Loucy (cell line): ENCODE measurements around the gene RBBP8.
A peak's percentile ranks its signal among the peaks of the same experiment; 100 is the strongest.

Source experiments
- H2AFZ ChIP-seq: fragments of 200-600 bp; sonication (generic); 2 replicates; pipeline ENCODE4 v1.6.0; 2016; ENCODE audit warnings: antibody characterized with exemption, mild to moderate bottlenecking, low read length, moderate library complexity
- H3F3A ChIP-seq: fragments of 200-600 bp; 2 replicates; pipeline ENCODE4 v1.6.0; 2016; ENCODE audit warnings: antibody characterized with exemption, low read depth, mild to moderate bottlenecking
- H3K27me3 ChIP-seq: fragments of 200-600 bp; sonication (generic); 2 replicates; pipeline ENCODE4 v1.6.1; 2014; ENCODE audit warnings: low read length, mild to moderate bottlenecking; ENCODE audit not compliant: insufficient read depth, poor library complexity, severe bottlenecking
- H3K36me3 ChIP-seq: fragments of 200-600 bp; sonication (generic); 2 replicates; pipeline ENCODE4 v1.6.1; 2016; ENCODE audit warnings: low read length; ENCODE audit not compliant: insufficient read depth
- H3K4me1 ChIP-seq: fragments of 200-600 bp; sonication (generic); 2 replicates; pipeline ENCODE4 v1.5.1; 2014; ENCODE audit warnings: low read length, mild to moderate bottlenecking; ENCODE audit not compliant: insufficient read depth, poor library complexity, severe bottlenecking
- H3K4me2 ChIP-seq: fragments of 200-600 bp; sonication (generic); 2 replicates; pipeline ENCODE4 v1.6.0; 2014; ENCODE audit warnings: antibody characterized with exemption, low read length, low read depth, mild to moderate bottlenecking; ENCODE audit not compliant: poor library complexity, severe bottlenecking
- H3K4me3 ChIP-seq: fragments of 200-600 bp; sonication (generic); 2 replicates; pipeline ENCODE4 v1.5.1; 2014; ENCODE audit warnings: low read length, mild to moderate bottlenecking, mixed read lengths; ENCODE audit not compliant: poor library complexity, severe bottlenecking
- H3K79me2 ChIP-seq: fragments of 200-600 bp; sonication (generic); 2 replicates; pipeline ENCODE4 v1.6.1; 2014; ENCODE audit warnings: low read length; ENCODE audit not compliant: insufficient read depth
- H3K9ac ChIP-seq: fragments of 200-600 bp; sonication (generic); 2 replicates; pipeline ENCODE4 v1.6.0; 2014; ENCODE audit warnings: mild to moderate bottlenecking, low read depth, low read length, moderate library complexity; ENCODE audit not compliant: poor library complexity, severe bottlenecking
- H3K9me2 ChIP-seq: fragments of 200-600 bp; sonication (generic); replicated peaks from 2 replicates; pipeline ENCODE4 v1.6.1; 2016; ENCODE audit warnings: low read depth, low read length, mixed read lengths
- H3K9me3 ChIP-seq: fragments of 200-600 bp; sonication (generic); 2 replicates; pipeline ENCODE4 v1.6.1; 2014; ENCODE audit warnings: mild to moderate bottlenecking, antibody characterized with exemption, low read length, low read depth; ENCODE audit not compliant: insufficient read depth
- H4K20me1 ChIP-seq: fragments of 200-600 bp; sonication (generic); 2 replicates; pipeline ENCODE4 v1.6.0; 2014; ENCODE audit warnings: antibody characterized with exemption, low read length, mild to moderate bottlenecking; ENCODE audit not compliant: insufficient read depth, poor library complexity, severe bottlenecking
- CTCF ChIP-seq: fragments of 200-600 bp; sonication (generic); conservative IDR thresholded peaks from 2 replicates; pipeline ENCODE4 v1.5.1; 2014; ENCODE audit warnings: mild to moderate bottlenecking, antibody characterized with exemption, low read length
- EZH2phosphoT487 ChIP-seq: fragments of 200-600 bp; IDR thresholded peaks from 2 replicates; pipeline ENCODE4 v1.6.1; 2018; ENCODE audit warnings: antibody characterized with exemption, mild to moderate bottlenecking, moderate library complexity, borderline replicate concordance

Gene RBBP8

GRCh38 chr18:23042133-23042532 lies 109.0 kb downstream of the RBBP8 start:
- Histone ChIP-seq H3K36me3 (no peaks in the 10 kb centered on the region), H3K9ac (no peak overlapping the region), H2AFZ (no peak overlapping the region; the same call in 1 of the 2 replicates), H3K4me3 (no peak overlapping the region), H3K9me3 (no peaks in the 10 kb centered on the region), H3K9me2 (no peaks in the 10 kb centered on the region), H3K4me1 (no peaks in the 10 kb centered on the region), H3K79me2 (no peaks in the 10 kb centered on the region), H3K4me2 (no peak overlapping the region), H3F3A (no peaks in the 10 kb centered on the region), H4K20me1 (no peaks in the 10 kb centered on the region), H3K27me3 (no peaks in the 10 kb centered on the region)
- TF ChIP-seq EZH2phosphoT487: no peak
- TF ChIP-seq CTCF: no peak

- Histone ChIP-seq H3F3A (no peaks in the 10 kb centered on the region), H3K27me3 (no peaks in the 10 kb centered on the region), H3K9me2 (no peaks in the 10 kb centered on the region), H4K20me1 (no peaks in the 10 kb centered on the region), H3K4me1 (no peaks in the 10 kb centered on the region), H2AFZ (no peak overlapping the region), H3K9ac (no peak overlapping the region), H3K4me3 (no peak overlapping the region), H3K36me3 (no peaks in the 10 kb centered on the region), H3K79me2 (no peaks in the 10 kb centered on the region), H3K4me2 (no peak overlapping the region), H3K9me3 (no peaks in the 10 kb centered on the region)
- no peak for TF ChIP-seq EZH2phosphoT487
- no peak for TF ChIP-seq CTCF
Measured at GRCh38 chr18:23043803-23044376, 110.8 kb downstream of the RBBP8 start.

- H3K79me2 ChIP-seq: no peaks in the 10 kb centered on the region
- no peaks in the 10 kb centered on the region for H3K9me2 ChIP-seq
- no peaks in the 10 kb centered on the region for H3K27me3 ChIP-seq
- no peak for TF ChIP-seq CTCF
- no peak for TF ChIP-seq EZH2phosphoT487
- H3F3A ChIP-seq: no peaks in the 10 kb centered on the region
- peaks cover 15% of the 10 kb centered on the region for H3K4me1 ChIP-seq
- no peaks in the 10 kb centered on the region for H3K9me3 ChIP-seq
- no peak overlapping the region for H3K9ac ChIP-seq
- H3K4me3 ChIP-seq: peak overlapping the region; percentile 9
- no peaks in the 10 kb centered on the region for H3K36me3 ChIP-seq
- H4K20me1 ChIP-seq: no peaks in the 10 kb centered on the region
- peak overlapping the region; percentile 80 for H2AFZ ChIP-seq
- peak overlapping the region; percentile 55 for H3K4me2 ChIP-seq
Measured at GRCh38 chr18:23049698-23050373, 116.7 kb downstream of the RBBP8 start.
